EL (cell line): ENCODE data around the gene ACSF2.
"Not testable (repeated sequence)": the region's sequence is repeated elsewhere in the genome, so short reads cannot be mapped to it uniquely, and the experiment has no call there.

Source experiments
- DNase-seq: peaks from one replicate; pipeline ENCODE4 v3.0.0-alpha.2; 2016

ACSF2 gene

DNA sequence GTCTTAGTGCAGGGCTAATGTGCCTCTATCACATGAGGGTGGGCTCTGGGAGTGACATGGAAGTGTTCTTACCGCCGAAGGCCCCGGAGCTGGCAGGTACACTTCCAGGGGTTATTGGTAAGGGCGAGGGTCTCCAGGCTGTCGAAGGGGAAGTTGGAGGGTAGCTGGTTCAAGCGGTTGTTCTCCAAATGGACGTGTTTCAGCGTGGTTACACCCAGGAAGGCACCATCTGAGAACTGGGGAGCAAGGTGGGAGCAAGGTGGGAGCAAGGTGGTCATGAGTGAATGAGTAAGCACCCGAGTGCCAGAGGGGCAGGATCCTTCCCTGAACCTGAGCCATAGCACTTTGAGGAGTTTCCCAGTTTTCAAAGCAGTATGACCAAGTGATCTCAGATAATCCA lies 39.6 kb downstream of the ACSF2 start:
- no peak for DNase-seq

- no peak for DNase-seq
Observed at GRCh38 chr17:50466371-50467113, 40.5 kb downstream of the ACSF2 start.

DNA sequence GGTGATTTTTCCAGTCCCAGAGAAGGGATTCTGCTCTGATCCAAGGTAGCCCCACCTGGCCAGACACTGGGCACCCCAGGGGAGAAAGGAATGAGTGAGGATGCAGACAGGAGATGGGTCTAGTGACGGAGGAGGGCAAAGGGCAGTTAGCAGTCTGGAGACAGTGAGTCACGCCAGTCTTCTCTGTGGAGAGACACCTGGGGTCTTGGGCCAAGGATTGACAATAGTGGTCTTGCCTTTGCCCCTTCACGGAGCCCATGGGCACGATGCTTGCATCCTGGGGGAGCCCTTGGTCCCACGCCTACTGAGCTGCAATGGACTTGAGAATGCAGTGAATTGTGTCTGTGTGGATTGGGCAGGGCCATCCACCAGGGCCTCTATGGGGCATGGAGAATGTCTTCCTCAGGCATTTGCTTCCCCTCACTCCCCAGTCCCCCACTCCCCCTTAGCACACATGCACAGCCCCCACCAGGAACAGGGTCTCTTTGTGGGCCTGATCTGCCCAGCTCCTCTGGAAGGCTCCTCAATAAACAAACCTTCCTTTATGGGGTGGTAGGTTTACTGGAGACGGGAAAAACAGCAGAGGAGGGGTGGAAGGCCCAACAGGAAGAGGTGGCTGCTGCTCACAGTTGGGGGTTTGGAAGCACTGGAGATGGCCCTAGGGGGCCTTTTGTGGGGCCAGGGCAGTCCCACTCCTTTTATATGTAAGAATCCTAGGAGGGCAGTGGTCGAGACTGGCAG lies 41.3 kb downstream of the ACSF2 start:
- no peak for DNase-seq

DNA sequence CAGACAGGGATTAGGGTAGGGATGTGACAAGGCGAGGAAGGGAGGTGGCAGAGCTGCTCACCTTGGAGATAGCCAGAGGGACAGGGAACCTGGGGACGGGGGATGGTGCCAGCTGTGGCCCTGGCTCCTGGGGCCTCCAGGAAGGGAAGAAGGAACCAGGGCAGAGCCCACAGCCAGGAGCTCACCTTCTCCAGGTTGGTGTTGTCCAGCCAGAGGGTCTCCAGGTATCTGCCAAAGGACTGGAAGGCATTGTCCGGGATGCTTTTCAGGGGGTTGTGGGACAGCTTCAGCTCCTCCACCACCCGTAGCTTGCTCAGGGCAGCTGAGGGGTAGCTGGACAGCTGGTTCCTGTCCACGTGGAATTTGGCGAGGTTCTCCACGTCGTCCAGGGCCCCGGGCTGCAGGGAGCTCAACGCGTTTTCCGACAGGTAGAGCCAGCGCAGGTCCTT lies 41.9 kb downstream of the ACSF2 start:
- DNase-seq: no peak

DNA sequence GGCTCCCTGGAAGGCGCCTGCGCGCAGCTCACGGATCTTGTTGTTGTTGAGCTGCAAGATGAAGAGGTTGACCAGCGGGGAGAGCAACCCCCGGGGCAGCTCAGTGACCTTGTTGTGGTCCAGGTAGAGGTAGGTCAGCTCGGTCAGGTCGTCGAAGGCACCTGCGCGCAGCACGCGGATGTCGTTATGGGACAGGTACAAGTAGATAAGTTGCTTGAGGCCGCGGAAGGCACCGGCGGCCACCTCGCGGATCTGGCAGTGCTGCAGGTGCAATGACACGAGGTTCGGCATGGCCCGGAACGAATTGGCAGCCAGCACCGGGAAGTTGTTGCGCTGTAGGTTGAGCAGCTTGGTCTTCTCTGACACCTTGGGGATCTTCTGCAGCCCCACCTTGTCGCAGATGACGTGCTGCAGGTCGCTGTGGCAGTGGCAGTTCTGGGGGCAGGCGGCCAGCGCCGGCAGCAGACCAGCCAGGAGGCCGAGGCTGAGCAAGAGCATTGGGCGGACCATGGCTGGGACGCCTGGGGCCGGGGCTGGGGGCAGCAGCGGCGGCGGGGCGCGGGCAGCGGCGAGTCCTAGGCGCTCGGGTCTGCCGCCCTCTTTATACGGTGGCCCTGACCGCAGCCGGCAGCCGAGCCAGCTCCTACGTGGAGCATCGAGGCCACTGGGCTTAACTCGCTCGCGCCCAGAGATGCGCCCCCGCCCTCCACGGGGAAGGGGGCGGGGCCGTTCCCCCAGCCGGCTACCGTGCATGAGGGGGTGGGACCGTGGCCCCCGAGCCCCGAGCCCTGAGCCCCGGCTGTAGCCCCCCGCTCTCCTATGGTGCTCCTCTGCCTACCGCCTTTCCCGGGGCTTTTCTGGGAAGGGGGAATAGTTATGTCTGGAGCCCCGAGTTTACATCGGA lies 42.5 kb downstream of the ACSF2 start, which contains the start of gene CHAD:
CHAD (minus strand) TSS at position 577 of the 904 bp plus-strand sequence; CDS start at position 510, 67 bp downstream.
- DNase-seq: no peak

GRCh38 chr17:50469208-50469605 lies 43.2 kb downstream of the ACSF2 start:
- no peak for DNase-seq

DNA sequence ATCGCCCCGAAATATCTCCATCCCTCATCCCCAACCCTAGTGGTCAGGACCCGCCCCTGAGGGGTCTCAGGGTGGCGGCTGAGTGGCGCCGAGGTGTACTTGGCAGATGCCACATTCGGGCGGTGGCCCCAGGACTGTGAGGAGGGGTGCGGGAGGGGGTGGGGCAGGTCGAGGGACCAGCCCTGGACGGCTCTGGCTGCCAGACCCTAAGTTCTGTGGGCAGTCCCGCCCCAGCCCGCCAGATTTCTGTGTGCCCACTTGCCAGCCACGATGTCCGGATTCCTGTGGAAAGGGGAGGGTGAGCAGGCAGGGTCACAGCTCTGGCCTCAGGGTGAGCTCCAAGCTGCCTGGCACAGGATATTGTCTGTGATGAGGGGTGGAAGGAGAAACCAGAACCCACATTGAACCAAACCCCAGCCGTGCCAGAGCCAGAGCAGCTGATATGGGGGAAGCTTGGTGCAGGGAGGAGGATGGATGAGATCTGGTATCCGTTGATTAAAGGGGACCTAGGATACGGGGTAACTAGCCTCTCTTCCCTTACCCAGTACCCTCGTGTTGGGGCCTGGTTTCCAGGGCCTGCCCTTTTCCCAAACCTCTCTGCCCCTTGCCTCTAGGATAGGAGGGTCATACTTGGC lies 43.8 kb downstream of the ACSF2 start:
- DNase-seq: no peak

DNA sequence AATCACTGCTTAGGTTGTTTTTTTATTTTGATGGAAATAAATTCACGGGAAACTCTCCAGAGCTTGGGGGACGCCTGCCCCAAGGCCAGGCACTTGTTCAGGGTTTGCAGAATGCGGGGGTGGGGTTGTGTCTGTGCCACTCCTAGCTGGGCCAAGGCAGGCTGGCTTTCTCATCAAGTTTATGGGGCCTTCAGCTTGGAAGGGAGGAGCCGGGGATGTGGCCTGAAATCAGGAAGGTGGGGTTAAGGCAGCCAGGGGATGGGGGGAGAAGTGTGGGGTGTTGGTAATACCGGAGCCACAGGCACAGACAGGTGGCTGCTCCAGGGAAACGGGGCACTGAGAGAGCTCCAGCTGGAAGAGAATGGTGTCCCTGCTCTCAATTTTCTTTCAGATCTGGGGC lies 44.4 kb downstream of the ACSF2 start:
- DNase-seq: no peak

DNA sequence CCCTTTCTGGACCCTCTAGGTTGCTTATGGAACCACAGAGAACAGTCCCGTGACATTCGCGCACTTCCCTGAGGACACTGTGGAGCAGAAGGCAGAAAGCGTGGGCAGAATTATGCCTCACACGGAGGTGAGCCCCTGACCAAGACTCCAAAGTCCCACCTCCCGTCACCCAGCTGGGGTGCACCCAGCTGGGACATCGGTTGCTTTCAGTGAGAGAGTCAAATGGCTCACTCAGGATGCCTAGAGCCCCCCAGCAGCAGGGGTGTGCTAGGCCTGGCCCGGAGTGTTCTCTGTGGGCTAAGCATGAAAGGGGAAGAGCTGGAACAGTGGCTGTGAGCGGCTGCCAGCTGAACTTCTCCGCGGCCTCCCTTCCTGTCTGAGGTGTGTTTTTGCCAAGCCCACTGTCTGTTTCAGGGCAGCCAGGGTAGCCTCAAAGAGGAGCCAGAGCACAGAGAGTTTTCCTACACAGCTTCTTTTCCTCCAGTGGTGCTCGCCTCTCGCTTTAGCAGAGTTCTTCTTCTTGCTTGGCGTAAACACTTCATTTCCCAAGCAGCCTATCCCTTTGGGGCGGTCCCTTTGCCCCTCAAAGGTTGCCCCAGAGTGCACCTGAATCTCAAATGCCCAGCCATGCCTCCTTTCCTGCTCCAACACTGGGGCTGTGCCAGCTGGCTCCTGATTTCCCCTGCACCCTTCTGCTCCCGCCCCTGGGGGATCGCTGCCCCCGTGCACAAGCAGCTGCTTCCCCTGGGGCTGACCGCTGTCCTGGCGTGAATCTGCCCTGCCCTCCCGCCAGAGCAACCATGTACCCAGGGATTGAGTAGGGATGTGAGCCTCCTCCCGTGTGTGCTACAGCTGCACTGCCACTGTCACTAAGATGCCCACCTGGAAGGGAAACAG lies 45.2 kb downstream of the ACSF2 start:
- no peak for DNase-seq

GRCh38 chr17:50472286-50472685 lies 46.3 kb downstream of the ACSF2 start:
- no peak for DNase-seq

GRCh38 chr17:50472761-50473161 lies 46.7 kb downstream of the ACSF2 start:
- DNase-seq: not testable (repeated sequence)

- DNase-seq: no peak
Observed at GRCh38 chr17:50473901-50474300, 47.9 kb downstream of the ACSF2 start.

- no peak for DNase-seq
Observed at GRCh38 chr17:50474523-50474922, 48.5 kb downstream of the ACSF2 start.

- no peak for DNase-seq
Observed at GRCh38 chr17:50475362-50475761, 49.3 kb downstream of the ACSF2 start.

GRCh38 chr17:50475775-50476544 lies 49.9 kb downstream of the ACSF2 start:
- not testable (repeated sequence) for DNase-seq

GRCh38 chr17:50476545-50477315 lies 50.7 kb downstream of the ACSF2 start:
- no peak for DNase-seq

DNA sequence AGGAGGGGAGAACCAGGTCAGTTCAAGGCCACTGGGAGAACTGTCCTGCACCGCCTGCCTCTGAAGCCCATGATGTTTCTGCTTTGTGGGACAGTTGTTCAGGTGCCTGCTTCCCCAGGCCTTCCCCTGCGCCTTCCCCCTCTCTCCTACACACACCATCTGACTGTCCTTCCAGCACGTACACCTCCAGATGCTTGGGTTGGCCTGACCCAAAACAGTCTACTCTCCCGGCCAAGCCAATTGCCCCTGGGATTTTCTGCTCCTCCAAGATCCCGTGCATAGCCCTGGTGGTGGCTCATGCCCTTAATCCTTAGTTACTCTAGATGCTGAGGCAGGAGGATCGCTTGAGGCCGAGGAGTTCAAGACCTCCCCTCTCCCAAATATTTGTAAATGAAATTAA lies 52.0 kb downstream of the ACSF2 start:
- DNase-seq: no peak

GRCh38 chr17:50478391-50479381 lies 52.7 kb downstream of the ACSF2 start, which contains the start of gene RSAD1:
RSAD1 (plus strand) TSS chr17:50478860; CDS start chr17:50478885, 25 bp downstream.
- peak; percentile 91 for DNase-seq
